OCI-LY1 (cell line): ENCODE measurements around the gene SRPRB.

ENCODE experiments used
- H2AFZ ChIP-seq: fragments of 200-600 bp; sonication (generic), shearing (Covaris generic); 2 replicates; pipeline ENCODE4 v1.6.0; 2014; ENCODE audit warnings: antibody characterized with exemption, mild to moderate bottlenecking, low read length
- H3F3A ChIP-seq: fragments of 200-600 bp; sonication (generic), shearing (Covaris generic); 2 replicates; pipeline ENCODE4 v1.6.0; 2014; ENCODE audit warnings: mild to moderate bottlenecking, antibody characterized with exemption, low read length, moderate library complexity; ENCODE audit not compliant: insufficient read depth
- H3K27ac ChIP-seq: fragments of 200-600 bp; sonication (generic); 2 replicates; pipeline ENCODE4 v1.5.1; 2014; ENCODE audit warnings: low read length, mixed run types, mild to moderate bottlenecking, low read depth; ENCODE audit not compliant: poor library complexity, severe bottlenecking
- H3K27me3 ChIP-seq: fragments of 200-600 bp; sonication (generic); 2 replicates; pipeline ENCODE4 v1.6.0; 2014; ENCODE audit warnings: antibody characterized with exemption, mild to moderate bottlenecking, low read length, moderate library complexity; ENCODE audit not compliant: insufficient read depth
- H3K36me3 ChIP-seq: fragments of 200-600 bp; sonication (generic); 2 replicates; pipeline ENCODE4 v1.6.1; 2014; ENCODE audit warnings: mild to moderate bottlenecking, antibody characterized with exemption, low read length, moderate library complexity, mixed read lengths; ENCODE audit not compliant: insufficient read depth
- H3K4me1 ChIP-seq: fragments of 200-600 bp; sonication (generic); 2 replicates; pipeline ENCODE4 v1.5.1; 2014; ENCODE audit warnings: mild to moderate bottlenecking, low read length, moderate library complexity; ENCODE audit not compliant: insufficient read depth, severe bottlenecking
- H3K4me2 ChIP-seq: fragments of 200-600 bp; sonication (generic), shearing (Covaris generic); 2 replicates; pipeline ENCODE4 v1.6.1; 2014; ENCODE audit warnings: low read length
- H3K4me3 ChIP-seq: fragments of 200-600 bp; sonication (generic); 2 replicates; pipeline ENCODE4 v1.5.1; 2014; ENCODE audit warnings: low read length, low read depth, mild to moderate bottlenecking, mixed read lengths; ENCODE audit not compliant: poor library complexity, severe bottlenecking
- H3K79me2 ChIP-seq: fragments of 200-600 bp; shearing (Covaris generic); 2 replicates; pipeline ENCODE4 v1.6.1; 2016; ENCODE audit warnings: mixed run types, low read length, mixed read lengths; ENCODE audit not compliant: insufficient read depth
- H3K9ac ChIP-seq: fragments of 200-600 bp; sonication (generic), shearing (Covaris generic); 2 replicates; pipeline ENCODE4 v1.6.1; 2014; ENCODE audit warnings: mild to moderate bottlenecking, low read length, mixed read lengths
- H3K9me2 ChIP-seq: fragments of 200-600 bp; sonication (generic), shearing (Covaris generic); 2 replicates; pipeline ENCODE4 v1.6.1; 2014; ENCODE audit warnings: low read depth, mild to moderate bottlenecking, low read length, mixed read lengths
- H3K9me3 ChIP-seq: fragments of 200-600 bp; shearing (Covaris generic); 2 replicates; pipeline ENCODE4 v1.6.1; 2014; ENCODE audit warnings: low read length, mixed read lengths
- H4K20me1 ChIP-seq: fragments of 200-600 bp; sonication (generic), shearing (Covaris generic); 2 replicates; pipeline ENCODE4 v1.6.0; 2016; ENCODE audit warnings: mild to moderate bottlenecking, low read length; ENCODE audit not compliant: insufficient read depth
- EZH2 ChIP-seq: fragments of 200-600 bp; sonication (generic), shearing (Covaris generic); IDR thresholded peaks from 2 replicates; pipeline ENCODE4 v1.8.0; 2017; ENCODE audit warnings: borderline replicate concordance, mixed run types, mild to moderate bottlenecking, antibody characterized with exemption, low read length, moderate library complexity, mixed read lengths
- TF ChIP-seq, protein P1 (sequence below): fragments of 200-600 bp; sonication (generic), shearing (Covaris generic); IDR thresholded peaks from 2 replicates; pipeline ENCODE4 v1.5.1; 2017; ENCODE audit warnings: mild to moderate bottlenecking, antibody characterized with exemption, low read length, moderate library complexity, mixed read lengths

Gene SRPRB

DNA sequence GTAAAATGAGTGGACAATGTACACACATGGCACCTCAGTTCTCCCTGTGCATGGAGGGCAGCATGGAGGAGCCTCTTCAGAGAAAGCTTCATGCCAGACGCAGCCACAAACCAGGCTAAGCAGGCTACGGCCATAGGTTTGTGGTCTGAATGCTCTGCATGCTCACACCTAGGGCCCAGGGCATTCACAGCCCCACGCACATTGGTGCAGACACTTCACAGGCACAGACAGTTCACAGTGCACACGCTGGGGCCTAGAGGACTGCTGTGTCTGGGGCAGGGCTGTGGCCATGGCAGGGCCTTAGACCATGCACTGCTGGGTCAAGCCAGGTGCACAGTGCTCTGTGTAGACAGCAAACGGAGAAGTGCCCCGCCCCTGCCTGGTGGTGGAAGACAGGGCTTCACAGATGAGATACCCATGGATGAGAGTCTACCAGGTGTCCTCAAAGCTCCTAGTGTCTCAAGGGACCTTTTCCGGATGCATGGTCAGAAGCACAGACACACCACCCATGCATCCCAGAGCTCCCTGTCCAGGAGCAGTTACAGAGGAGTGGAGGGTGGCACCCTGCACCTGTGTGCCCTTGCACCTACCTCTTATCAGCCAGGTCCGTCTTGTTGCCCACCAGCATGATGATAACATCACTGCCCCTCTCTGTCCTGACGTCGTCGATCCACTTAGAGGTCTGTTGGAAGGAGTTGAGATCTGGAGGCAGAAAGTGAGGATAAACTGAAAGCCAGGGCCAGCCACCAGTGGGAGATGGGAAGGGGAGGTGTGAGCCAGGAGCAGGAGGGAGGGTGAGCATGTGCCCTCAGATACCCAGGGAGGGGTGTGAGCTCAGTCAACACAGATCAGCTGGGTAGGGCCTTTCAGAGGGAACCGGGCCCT, 33.5 kb downstream of the SRPRB start:
- H3K4me2 ChIP-seq: no peak overlapping the region
- no peaks in the 10 kb centered on the region for H3K36me3 ChIP-seq
- H3K9me2 ChIP-seq: no peaks in the 10 kb centered on the region
- no peaks in the 10 kb centered on the region; the same call in 1 of the 2 replicates for H3K27me3 ChIP-seq
- no peaks in the 10 kb centered on the region for H3K4me1 ChIP-seq
- no peaks in the 10 kb centered on the region for H4K20me1 ChIP-seq
- no peaks in the 10 kb centered on the region for H3K79me2 ChIP-seq
- H3K4me3 ChIP-seq: no peak overlapping the region
- H3K27ac ChIP-seq: no peak overlapping the region
- H3K9me3 ChIP-seq: no peaks in the 10 kb centered on the region
- TF ChIP-seq EZH2: no peak
- TF ChIP-seq, protein P1, sequence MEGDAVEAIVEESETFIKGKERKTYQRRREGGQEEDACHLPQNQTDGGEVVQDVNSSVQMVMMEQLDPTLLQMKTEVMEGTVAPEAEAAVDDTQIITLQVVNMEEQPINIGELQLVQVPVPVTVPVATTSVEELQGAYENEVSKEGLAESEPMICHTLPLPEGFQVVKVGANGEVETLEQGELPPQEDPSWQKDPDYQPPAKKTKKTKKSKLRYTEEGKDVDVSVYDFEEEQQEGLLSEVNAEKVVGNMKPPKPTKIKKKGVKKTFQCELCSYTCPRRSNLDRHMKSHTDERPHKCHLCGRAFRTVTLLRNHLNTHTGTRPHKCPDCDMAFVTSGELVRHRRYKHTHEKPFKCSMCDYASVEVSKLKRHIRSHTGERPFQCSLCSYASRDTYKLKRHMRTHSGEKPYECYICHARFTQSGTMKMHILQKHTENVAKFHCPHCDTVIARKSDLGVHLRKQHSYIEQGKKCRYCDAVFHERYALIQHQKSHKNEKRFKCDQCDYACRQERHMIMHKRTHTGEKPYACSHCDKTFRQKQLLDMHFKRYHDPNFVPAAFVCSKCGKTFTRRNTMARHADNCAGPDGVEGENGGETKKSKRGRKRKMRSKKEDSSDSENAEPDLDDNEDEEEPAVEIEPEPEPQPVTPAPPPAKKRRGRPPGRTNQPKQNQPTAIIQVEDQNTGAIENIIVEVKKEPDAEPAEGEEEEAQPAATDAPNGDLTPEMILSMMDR: no peak
- H2AFZ ChIP-seq: no peak overlapping the region
- no peak overlapping the region for H3K9ac ChIP-seq
- no peaks in the 10 kb centered on the region for H3F3A ChIP-seq

DNA sequence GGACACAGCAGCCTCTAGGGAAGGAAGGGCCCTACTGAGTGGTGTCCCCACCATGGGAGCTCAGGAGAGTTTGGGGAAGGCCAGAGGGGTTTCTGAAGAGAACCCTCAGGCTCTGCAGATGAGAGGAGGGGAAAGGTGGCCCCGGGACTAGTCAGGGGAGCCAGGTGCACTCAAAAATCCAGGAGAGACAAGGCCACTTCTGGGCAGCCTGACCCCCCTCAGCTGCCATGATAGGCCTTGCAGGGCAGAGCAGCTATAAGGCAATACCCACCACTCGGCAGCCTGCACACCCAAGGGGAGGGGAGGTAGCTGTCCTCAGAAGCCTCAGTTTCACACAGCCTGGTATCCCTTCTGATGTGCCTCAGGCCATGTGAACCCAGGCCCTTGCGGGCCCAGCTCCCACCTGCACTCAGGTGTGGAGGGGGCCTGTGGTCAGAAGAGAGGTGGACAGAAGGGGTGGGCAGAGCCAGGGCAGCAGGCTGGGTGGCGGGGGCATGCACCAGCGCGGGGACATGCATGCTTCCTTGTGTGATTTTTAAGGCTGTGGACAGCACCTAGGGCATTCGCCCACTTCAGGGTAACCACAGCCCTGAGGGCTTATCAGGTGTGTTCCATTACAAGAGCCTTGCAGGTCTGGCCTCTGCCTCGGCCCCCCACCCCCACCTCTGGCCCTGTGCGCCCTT, 34.6 kb downstream of the SRPRB start:
- Histone ChIP-seq H3K9me3 (no peaks in the 10 kb centered on the region), H3K4me3 (no peak overlapping the region), H3K36me3 (no peaks in the 10 kb centered on the region), H3K27ac (no peak overlapping the region), H3K27me3 (no peaks in the 10 kb centered on the region; the same call in 1 of the 2 replicates), H3K4me1 (no peaks in the 10 kb centered on the region), H4K20me1 (no peaks in the 10 kb centered on the region), H3K4me2 (no peak overlapping the region), H2AFZ (no peak overlapping the region), H3F3A (no peaks in the 10 kb centered on the region), H3K79me2 (no peaks in the 10 kb centered on the region), H3K9me2 (no peaks in the 10 kb centered on the region), H3K9ac (no peak overlapping the region)
- TF ChIP-seq, protein P1: no peak
- TF ChIP-seq EZH2: no peak

DNA sequence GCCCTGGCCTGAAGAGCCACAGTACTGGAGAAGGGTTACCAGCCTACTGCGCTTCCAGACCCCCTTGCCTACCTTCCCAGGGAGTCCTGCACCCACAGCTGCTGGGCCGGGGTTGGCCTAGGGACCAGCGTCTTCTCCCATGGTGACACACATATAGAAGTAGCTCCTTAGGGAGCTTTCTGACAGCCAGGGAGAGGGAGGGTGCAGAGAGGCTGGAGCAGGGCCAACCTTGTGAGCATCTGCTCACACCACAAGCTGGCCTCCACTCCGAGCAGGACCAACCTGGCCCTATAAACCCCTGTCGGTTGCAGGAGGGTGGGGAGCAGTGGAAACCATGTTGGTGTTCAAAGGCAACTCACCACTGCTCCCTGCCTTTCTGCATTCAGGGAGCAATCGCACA, 35.2 kb downstream of the SRPRB start:
- no peaks in the 10 kb centered on the region for H3K9me3 ChIP-seq
- H3K27ac ChIP-seq: no peak overlapping the region
- no peak overlapping the region for H3K4me2 ChIP-seq
- TF ChIP-seq, protein P1: no peak
- TF ChIP-seq EZH2: no peak
- no peaks in the 10 kb centered on the region for H3K36me3 ChIP-seq
- no peaks in the 10 kb centered on the region for H4K20me1 ChIP-seq
- no peaks in the 10 kb centered on the region for H3K9me2 ChIP-seq
- no peak overlapping the region for H2AFZ ChIP-seq
- no peaks in the 10 kb centered on the region for H3K79me2 ChIP-seq
- H3K9ac ChIP-seq: no peak overlapping the region
- no peaks in the 10 kb centered on the region for H3F3A ChIP-seq
- no peaks in the 10 kb centered on the region for H3K4me1 ChIP-seq
- no peaks in the 10 kb centered on the region; the same call in 1 of the 2 replicates for H3K27me3 ChIP-seq
- no peak overlapping the region for H3K4me3 ChIP-seq
